Activated CD8-positive, alpha-beta memory T cell treated with anti-CD3 and anti-CD28 coated beads, Interleukin-2, amount 50 U/mL, for 24 hours (primary cell): Measurements from ENCODE around the gene PCNX2.
A peak's percentile ranks its signal among the peaks of the same experiment; 100 is the strongest.

ENCODE experiments used
- DNase-seq: peaks from one replicate; pipeline ENCODE4 v3.0.0-alpha.2; 2020; ENCODE audit errors: extremely low read depth

Gene PCNX2

GRCh38 chr1:232962761-232963745 lies 332.5 kb downstream of the PCNX2 start:
- DNase-seq, result no peak

GRCh38 chr1:232958067-232958466 lies 337.5 kb downstream of the PCNX2 start:
- no peak for DNase-seq

- no peak for DNase-seq
These were observed 339.4 kb downstream of the PCNX2 start for GRCh38 chr1:232956081-232956480.

- no peak for DNase-seq
These were observed 340.7 kb downstream of the PCNX2 start for GRCh38 chr1:232954594-232955365.

- DNase-seq, result no peak
These were observed 342.7 kb downstream of the PCNX2 start for GRCh38 chr1:232952514-232953499.

- DNase-seq, result no peak
These were observed 343.9 kb downstream of the PCNX2 start for GRCh38 chr1:232951605-232952004.

GRCh38 chr1:232951180-232951579 lies 344.3 kb downstream of the PCNX2 start:
- no peak for DNase-seq

GRCh38 chr1:232950197-232951176 lies 345.0 kb downstream of the PCNX2 start, which contains the start of gene NTPCR:
NTPCR (plus strand) TSS chr1:232950611; CDS start chr1:232950711, 100 bp downstream.
- DNase-seq, result peak; percentile 86

GRCh38 chr1:232949636-232950196 lies 345.8 kb downstream of the PCNX2 start:
- no peak for DNase-seq

GRCh38 chr1:232944347-232944746 lies 351.2 kb downstream of the PCNX2 start:
- no peak for DNase-seq

GRCh38 chr1:232943679-232944252 lies 351.8 kb downstream of the PCNX2 start:
- DNase-seq, result no peak

GRCh38 chr1:232942413-232943294 lies 352.9 kb downstream of the PCNX2 start:
- DNase-seq, result no peak

GRCh38 chr1:232940262-232940661 lies 355.3 kb downstream of the PCNX2 start:
- no peak for DNase-seq

GRCh38 chr1:232939748-232940147 lies 355.8 kb downstream of the PCNX2 start:
- DNase-seq, result no peak

- no peak for DNase-seq
These were observed 356.6 kb downstream of the PCNX2 start for GRCh38 chr1:232938926-232939325.

- no peak for DNase-seq
These were observed 357.7 kb downstream of the PCNX2 start for GRCh38 chr1:232937741-232938375.

GRCh38 chr1:232936941-232937340 lies 358.6 kb downstream of the PCNX2 start:
- no peak for DNase-seq
